Activated CD8-positive, alpha-beta memory T cell treated with anti-CD3 and anti-CD28 coated beads, Interleukin-2, amount 50 U/mL, for 48 hours (primary cell): ENCODE data around the gene RARRES1.

Experiments used
- DNase-seq: peaks from one replicate; pipeline ENCODE4 v3.0.0-alpha.2; 2020

The RARRES1 gene

GRCh38 chr3:158685159-158685558 lies 47.1 kb downstream of the RARRES1 start:
- no peak for DNase-seq

- no peak for DNase-seq
These were observed 48.9 kb downstream of the RARRES1 start for GRCh38 chr3:158683230-158683962.

GRCh38 chr3:158680861-158681260 lies 51.4 kb downstream of the RARRES1 start:
- no peak for DNase-seq

- DNase-seq: no peak
These were observed 52.7 kb downstream of the RARRES1 start for GRCh38 chr3:158679547-158680000.

GRCh38 chr3:158678687-158679086 lies 53.6 kb downstream of the RARRES1 start:
- no peak for DNase-seq

- DNase-seq: peak; percentile 85
These were observed 59.8 kb downstream of the RARRES1 start, which contains the start of gene LXN for GRCh38 chr3:158672215-158673176. TSS of gene LXN (minus strand) at chr3:158672648. CDS start at chr3:158672478, 170 bp downstream.

GRCh38 chr3:158671821-158672214 lies 60.4 kb downstream of the RARRES1 start:
- DNase-seq: no peak

- no peak for DNase-seq
These were observed 63.8 kb downstream of the RARRES1 start for GRCh38 chr3:158668506-158668905.

- DNase-seq: no peak
These were observed 65.8 kb downstream of the RARRES1 start for GRCh38 chr3:158666416-158666815.

GRCh38 chr3:158663832-158664231 lies 68.4 kb downstream of the RARRES1 start:
- DNase-seq: no peak

- no peak for DNase-seq
These were observed 69.0 kb downstream of the RARRES1 start for GRCh38 chr3:158663246-158663645.

GRCh38 chr3:158660711-158661110 lies 71.5 kb downstream of the RARRES1 start:
- no peak for DNase-seq

- no peak for DNase-seq
These were observed 72.6 kb downstream of the RARRES1 start for GRCh38 chr3:158659454-158660237.

GRCh38 chr3:158658889-158659288 lies 73.4 kb downstream of the RARRES1 start:
- DNase-seq: no peak

- no peak for DNase-seq
These were observed 79.8 kb downstream of the RARRES1 start for GRCh38 chr3:158652463-158652862.

GRCh38 chr3:158651192-158651591 lies 81.1 kb downstream of the RARRES1 start:
- DNase-seq: no peak

- DNase-seq: no peak
These were observed 82.5 kb downstream of the RARRES1 start for GRCh38 chr3:158649791-158650190.
